SK-N-SH (cell line): Measurements from ENCODE around the gene TRAPPC12. TPM values are rescaled to one million over a fixed set of nuclear protein-coding genes. Genes with fewer than 3 reads are reported as not detected.

ENCODE experiments used
- CTCF ChIA-PET: fragments of 300-600, 350-600 bp; formaldehyde crosslinking; extraction: SDS; loops from one replicate; lab custom pipeline; 2021; lab: Yijun Ruan, JAX
- POLR2A ChIA-PET: fragments of 350-600 bp; sonication (Branson Sonifier 250); formaldehyde crosslinking; extraction: SDS; loops from one replicate; lab custom pipeline; 2020; ENCODE audit warnings: antibody characterized with exemption, inconsistent platforms; lab: Yijun Ruan, JAX
- DNase-seq: peaks from one replicate; pipeline ENCODE4 v3.0.0; 2012
- H2AFZ ChIP-seq: fragments of 200-600 bp; sonication (generic); 2 replicates; pipeline ENCODE4 v1.8.1; 2016; ENCODE audit warnings: antibody characterized with exemption, mild to moderate bottlenecking, low read depth
- H3F3A ChIP-seq: fragments of 200-600 bp; sonication (generic); replicated peaks from 2 replicates; pipeline ENCODE3; 2016; ENCODE audit warnings: antibody characterized with exemption, mild to moderate bottlenecking; ENCODE audit not compliant: insufficient read depth
- H3K27ac ChIP-seq, 2 experiments: fragments of 200-500 bp in 1 of 2; fragments of 200-600 bp in 1 of 2; sonication (Bioruptor generic) in 1 of 2; sonication (generic), shearing (Covaris generic) in 1 of 2; 2 replicates each; pipeline versions ENCODE4 v1.5.1 to v1.6.1; 2014 to 2016; ENCODE audit warnings: low read depth in 2 of 2, inconsistent platforms in 1 of 2, low read length in 1 of 2, mild to moderate bottlenecking in 1 of 2, mixed read lengths in 1 of 2
- H3K27me3 ChIP-seq: fragments of 200-600 bp; sonication (generic), shearing (Covaris generic); 2 replicates; pipeline ENCODE4 v1.6.1; 2016; ENCODE audit warnings: mixed run types; ENCODE audit not compliant: insufficient read depth
- H3K36me3 ChIP-seq, 2 experiments: fragments of 200-500 bp in 1 of 2; fragments of 200-600 bp in 1 of 2; sonication (Bioruptor generic) in 1 of 2; sonication (generic) in 1 of 2; replicated peaks in 1 of 2; 2 replicates each; pipeline versions ENCODE3 to v1.5.1; 2014 to 2016; ENCODE audit warnings: low read length in 1 of 2, mild to moderate bottlenecking in 1 of 2; ENCODE audit not compliant: insufficient read depth in 2 of 2, control insufficient read depth in 1 of 2
- H3K4me1 ChIP-seq, 2 experiments: fragments of 200-500 bp in 1 of 2; fragments of 200-600 bp in 1 of 2; sonication (Bioruptor generic) in 1 of 2; sonication (generic), shearing (Covaris generic) in 1 of 2; 2 replicates each; pipeline versions ENCODE4 v1.5.1 to v1.6.1; 2014 to 2016; ENCODE audit warnings: low read depth in 1 of 2, low read length in 1 of 2, mixed run types in 1 of 2; ENCODE audit not compliant: insufficient read depth in 2 of 2, control insufficient read depth in 1 of 2
- H3K4me2 ChIP-seq: fragments of 200-600 bp; sonication (generic), shearing (Covaris generic); 2 replicates; pipeline ENCODE4 v1.6.1; 2017; ENCODE audit warnings: mixed run types
- H3K4me3 ChIP-seq, 2 experiments: fragments of 200-500 bp in 1 of 2; fragments of 200-600 bp in 1 of 2; sonication (Bioruptor generic) in 1 of 2; sonication (generic), shearing (Covaris generic) in 1 of 2; 2 replicates each; pipeline versions ENCODE4 v1.5.1 to v1.8.1; 2014 to 2016; ENCODE audit warnings: low read depth in 2 of 2, inconsistent platforms in 1 of 2, low read length in 1 of 2, mild to moderate bottlenecking in 1 of 2, mixed read lengths in 1 of 2, moderate library complexity in 1 of 2
- H3K79me2 ChIP-seq: fragments of 200-600 bp; sonication (generic); 2 replicates; pipeline ENCODE4 v1.8.1; 2017; ENCODE audit warnings: mild to moderate bottlenecking; ENCODE audit not compliant: insufficient read depth
- H3K9ac ChIP-seq: fragments of 200-600 bp; sonication (generic); 2 replicates; pipeline ENCODE4 v1.6.1; 2017; ENCODE audit warnings: mixed run types
- H3K9me2 ChIP-seq: fragments of 200-600 bp; sonication (generic); 2 replicates; pipeline ENCODE4 v1.6.1; 2017; ENCODE audit warnings: mixed run types
- H3K9me3 ChIP-seq: fragments of 200-600 bp; sonication (generic); 2 replicates; pipeline ENCODE4 v1.6.1; 2017; ENCODE audit warnings: mixed run types, mild to moderate bottlenecking, moderate library complexity
- H4K20me1 ChIP-seq: fragments of 200-600 bp; sonication (generic); 2 replicates; pipeline ENCODE4 v1.6.1; 2017; ENCODE audit warnings: mild to moderate bottlenecking, mixed run types; ENCODE audit not compliant: insufficient read depth
- CTCF ChIP-seq: fragments of 200-600 bp; sonication (generic); IDR thresholded peaks from 2 replicates; pipeline ENCODE4 v1.6.1; 2017; ENCODE audit warnings: antibody characterized with exemption, mild to moderate bottlenecking, moderate library complexity
- ELF1 ChIP-seq: IDR thresholded peaks from 2 replicates; pipeline ENCODE4 v1.4.0; 2012
- EP300 ChIP-seq, 2 experiments: IDR thresholded peaks; 2 replicates each; pipeline versions ENCODE4 v1.4.0 to v1.6.1; 2012; ENCODE audit warnings: borderline replicate concordance in 1 of 2, low read depth in 1 of 2, low read length in 1 of 2
- EZH2phosphoT487 ChIP-seq: fragments of 200-600 bp; sonication (generic); IDR thresholded peaks from 2 replicates; pipeline ENCODE4 v1.6.1; 2017; ENCODE audit warnings: low read depth, mixed run types, mild to moderate bottlenecking, antibody characterized with exemption, moderate library complexity, borderline replicate concordance
- FOSL2 ChIP-seq: IDR thresholded peaks from 2 replicates; pipeline ENCODE4 v1.4.0; 2012; ENCODE audit warnings: low read depth, mild to moderate bottlenecking, moderate library complexity, borderline replicate concordance
- FOXJ3 ChIP-seq: sonication (generic); formaldehyde crosslinking; IDR thresholded peaks from 2 replicates; pipeline ENCODE4 v1.5.1; 2020; ENCODE audit warnings: mild to moderate bottlenecking, missing genetic modification reagents
- FOXM1 ChIP-seq: IDR thresholded peaks from 2 replicates; pipeline ENCODE4 v1.4.0; 2012; ENCODE audit warnings: low read depth, mild to moderate bottlenecking
- GABPA ChIP-seq: IDR thresholded peaks from 2 replicates; pipeline ENCODE4 v1.4.0; 2012; ENCODE audit warnings: low read depth, mild to moderate bottlenecking
- JUND ChIP-seq: IDR thresholded peaks from 2 replicates; pipeline ENCODE4 v1.4.0; 2012
- NFIC ChIP-seq: IDR thresholded peaks from 2 replicates; pipeline ENCODE4 v1.4.0; 2012; ENCODE audit warnings: borderline replicate concordance
- NRF1 ChIP-seq: IDR thresholded peaks from 2 replicates; pipeline ENCODE4 v1.6.1; 2012; ENCODE audit warnings: low read depth, mild to moderate bottlenecking, low read length
- PBX3 ChIP-seq: IDR thresholded peaks from 2 replicates; pipeline ENCODE4; 2012
- RCOR1 ChIP-seq: fragments of 150-350 bp; IDR thresholded peaks from 2 replicates; pipeline ENCODE4 v1.6.1; 2017; ENCODE audit warnings: antibody characterized with exemption, low read length
- RFX5 ChIP-seq: IDR thresholded peaks from 2 replicates; pipeline ENCODE4 v1.6.1; 2012; ENCODE audit warnings: mild to moderate bottlenecking, improper control_type of control experiment, low read length
- SIN3A ChIP-seq: IDR thresholded peaks from 2 replicates; pipeline ENCODE4 v1.6.1; 2012; ENCODE audit warnings: low read depth, mild to moderate bottlenecking, low read length, moderate library complexity, borderline replicate concordance
- TCF12 ChIP-seq: IDR thresholded peaks from 2 replicates; pipeline ENCODE4 v1.4.0; 2012
- TEAD4 ChIP-seq: IDR thresholded peaks from 2 replicates; pipeline ENCODE4 v1.4.0; 2012; ENCODE audit warnings: mild to moderate bottlenecking, borderline replicate concordance; ENCODE audit not compliant: insufficient read depth
- USF1 ChIP-seq: IDR thresholded peaks from 2 replicates; pipeline ENCODE4 v1.4.0; 2012; ENCODE audit warnings: low read depth, borderline replicate concordance
- USF2 ChIP-seq: fragments of 150-350 bp; IDR thresholded peaks from 2 replicates; pipeline ENCODE4 v1.6.1; 2017; ENCODE audit warnings: antibody characterized with exemption, low read length, low read depth, borderline replicate concordance
- YY1 ChIP-seq: IDR thresholded peaks from 2 replicates; pipeline ENCODE4 v1.4.0; 2012; ENCODE audit warnings: low read depth, mild to moderate bottlenecking
- ZBTB33 ChIP-seq: IDR thresholded peaks from 2 replicates; pipeline ENCODE4 v1.4.0; 2012; ENCODE audit warnings: low read depth, borderline replicate concordance
- WGBS: methylation state at CpG from one replicate; pipeline ENCODE4 v1.1.6; 2017; ENCODE audit warnings: low lambda C conversion rate; 5-methylcytosine and 5-hydroxymethylcytosine counted together
- polyA plus RNA-seq, 3 experiments: library from polyadenylated mRNA; depleted of rRNA; stranded (reverse); fragments of >200 nt; gene quantifications; 2 replicates each; pipeline ENCODE4 v1.2.3, GENCODE V29; 2012

Gene TRAPPC12
- polyA plus RNA-seq, 1 of the 3 experiments (the other 2 are of a cell fraction) = 83.3 TPM

- no peak for DNase-seq
- Histone ChIP-seq H3F3A (no peaks in the 10 kb centered on the region), H3K79me2 (peaks cover 5% of the 10 kb centered on the region; the same call in 1 of the 2 replicates), H3K27ac (no peak overlapping the region), H3K9me2 (no peaks in the 10 kb centered on the region), H2AFZ (no peak overlapping the region), H3K36me3 (peaks cover 3 to 17% of the 10 kb centered on the region in 2 experiments), H3K4me3 (no peak overlapping the region), H3K4me1 (no peaks in the 10 kb centered on the region; a peak in 1 of 4 replicates), H3K9me3 (no peaks in the 10 kb centered on the region), H3K4me2 (no peak overlapping the region), H3K27me3 (no peaks in the 10 kb centered on the region), H3K9ac (no peak overlapping the region), H4K20me1 (no peaks in the 10 kb centered on the region)
- POLR2A ChIA-PET = interaction anchor here (0.6 kb wide), 1 partner anchor 225 kb away, joined by 4 read pairs; no protein-coding TSS in a partner anchor
- 98% methylated on average over 10 of the region's 10 CpGs for WGBS
- CTCF ChIA-PET = no interaction called here
- no peak for TF ChIP-seq RFX5
Measured at GRCh38 chr2:3340144-3340543, 39.4 kb upstream of the TRAPPC12 start.

- H3F3A ChIP-seq = no peaks in the 10 kb centered on the region
- H3K9ac ChIP-seq = no peak overlapping the region
- H3K9me2 ChIP-seq = no peaks in the 10 kb centered on the region
- H3K4me3 ChIP-seq = no peak overlapping the region
- H3K36me3 ChIP-seq = peaks cover 3 to 10% of the 10 kb centered on the region in 2 experiments
- H3K27ac ChIP-seq = no peak overlapping the region
- no peaks in the 10 kb centered on the region for H4K20me1 ChIP-seq
- 95% methylated on average over 8 of the region's 8 CpGs for WGBS
- no peaks in the 10 kb centered on the region for H3K27me3 ChIP-seq
- ChIA-PET POLR2A (no interaction called here), CTCF (no interaction called here)
- no peaks in the 10 kb centered on the region for H3K9me3 ChIP-seq
- peaks cover 5% of the 10 kb centered on the region; the same call in 1 of the 2 replicates for H3K79me2 ChIP-seq
- H2AFZ ChIP-seq = no peak overlapping the region
- no peaks in the 10 kb centered on the region; a peak in 1 of 4 replicates for H3K4me1 ChIP-seq
- TF ChIP-seq TEAD4 (no peak), GABPA (no peak), EZH2phosphoT487 (no peak), YY1 (no peak), EP300 (IDR thresholded peaks at IDR 0.05; ENCODE audit: borderline replicate concordance in 1 of 2, low read depth in 1 of 2, low read length in 1 of 2) (no peak), TCF12 (no peak), USF1 (no peak), CTCF (no peak), USF2 (no peak), NFIC (no peak), SIN3A (no peak), FOXM1 (no peak), FOSL2 (no peak), PBX3 (no peak), JUND (no peak), RCOR1 (no peak), ELF1 (no peak), ZBTB33 (no peak), NRF1 (no peak), FOXJ3 (no peak)
- no peak overlapping the region for H3K4me2 ChIP-seq
- DNase-seq = no peak
Measured at GRCh38 chr2:3341336-3341735, 38.2 kb upstream of the TRAPPC12 start.
